ENCODE results near the gene PTPN23.

The PTPN23 gene

DNA sequence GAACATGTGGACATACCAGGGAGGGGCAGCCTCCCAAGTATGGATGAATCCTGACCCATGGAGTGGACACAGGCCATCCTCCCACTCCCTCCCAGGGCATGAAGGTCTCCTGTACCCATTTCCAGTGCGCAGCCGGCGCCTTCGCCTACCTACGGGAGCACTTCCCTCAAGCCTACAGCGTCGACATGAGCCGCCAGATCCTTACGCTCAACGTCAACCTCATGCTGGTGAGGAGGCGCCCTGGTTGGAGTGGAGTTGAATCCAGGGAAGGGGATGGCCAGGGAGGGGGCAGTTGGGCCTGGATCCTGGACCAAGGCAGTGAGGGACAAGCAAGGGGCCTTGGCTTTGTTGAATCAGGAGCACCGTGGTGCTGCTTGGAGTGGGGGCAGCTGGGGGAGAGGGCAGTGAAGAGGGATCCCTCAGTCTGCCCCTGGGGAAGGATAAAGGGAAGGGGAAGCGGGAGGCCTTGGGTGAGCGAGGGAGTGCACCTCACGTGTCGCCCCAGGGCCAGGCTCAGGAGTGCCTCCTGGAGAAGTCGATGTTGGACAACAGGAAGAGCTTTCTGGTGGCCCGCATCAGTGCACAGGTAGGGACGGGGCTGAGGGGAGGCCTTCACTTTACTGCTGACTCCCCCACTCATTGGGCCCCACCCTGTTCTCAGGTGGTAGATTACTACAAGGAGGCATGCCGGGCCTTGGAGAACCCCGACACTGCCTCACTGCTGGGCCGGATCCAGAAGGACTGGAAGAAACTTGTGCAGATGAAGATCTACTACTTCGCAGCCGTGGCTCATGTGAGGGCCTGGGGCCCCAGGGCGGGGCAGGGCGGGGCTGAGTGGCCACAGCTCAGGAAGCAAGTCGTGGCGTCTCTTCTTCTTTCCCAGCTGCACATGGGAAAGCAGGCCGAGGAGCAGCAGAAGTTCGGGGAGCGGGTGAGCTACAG, 25.3 kb downstream of the PTPN23 start:
- no peak for DNase-seq (ENCODE audit: low read depth in 2 of 2)

DNA sequence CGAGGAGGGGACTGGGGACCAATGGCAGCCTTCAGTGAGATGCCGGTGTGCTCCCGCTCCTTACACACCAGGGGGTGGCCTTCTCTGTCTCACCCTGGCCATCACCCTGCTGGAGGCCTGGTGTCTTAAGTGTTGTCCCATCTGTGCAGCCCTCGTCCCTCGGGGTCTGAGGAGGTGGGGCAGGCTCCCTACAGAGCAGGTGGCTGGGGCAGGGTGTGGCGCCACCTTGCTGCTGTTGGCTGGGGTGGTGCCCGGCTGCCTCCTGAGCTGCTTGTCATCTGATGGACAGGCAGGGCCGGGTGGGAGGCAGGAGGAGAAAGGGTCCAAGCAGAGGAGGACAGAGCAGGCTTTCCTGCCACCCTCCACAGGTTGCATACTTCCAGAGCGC, 25.9 kb downstream of the PTPN23 start:
- no peak for DNase-seq (ENCODE audit: low read depth in 2 of 2)

- DNase-seq (ENCODE audit: low read depth in 2 of 2) = no peak
These were observed 26.4 kb downstream of the PTPN23 start for GRCh38 chr3:47407237-47407636.

DNA sequence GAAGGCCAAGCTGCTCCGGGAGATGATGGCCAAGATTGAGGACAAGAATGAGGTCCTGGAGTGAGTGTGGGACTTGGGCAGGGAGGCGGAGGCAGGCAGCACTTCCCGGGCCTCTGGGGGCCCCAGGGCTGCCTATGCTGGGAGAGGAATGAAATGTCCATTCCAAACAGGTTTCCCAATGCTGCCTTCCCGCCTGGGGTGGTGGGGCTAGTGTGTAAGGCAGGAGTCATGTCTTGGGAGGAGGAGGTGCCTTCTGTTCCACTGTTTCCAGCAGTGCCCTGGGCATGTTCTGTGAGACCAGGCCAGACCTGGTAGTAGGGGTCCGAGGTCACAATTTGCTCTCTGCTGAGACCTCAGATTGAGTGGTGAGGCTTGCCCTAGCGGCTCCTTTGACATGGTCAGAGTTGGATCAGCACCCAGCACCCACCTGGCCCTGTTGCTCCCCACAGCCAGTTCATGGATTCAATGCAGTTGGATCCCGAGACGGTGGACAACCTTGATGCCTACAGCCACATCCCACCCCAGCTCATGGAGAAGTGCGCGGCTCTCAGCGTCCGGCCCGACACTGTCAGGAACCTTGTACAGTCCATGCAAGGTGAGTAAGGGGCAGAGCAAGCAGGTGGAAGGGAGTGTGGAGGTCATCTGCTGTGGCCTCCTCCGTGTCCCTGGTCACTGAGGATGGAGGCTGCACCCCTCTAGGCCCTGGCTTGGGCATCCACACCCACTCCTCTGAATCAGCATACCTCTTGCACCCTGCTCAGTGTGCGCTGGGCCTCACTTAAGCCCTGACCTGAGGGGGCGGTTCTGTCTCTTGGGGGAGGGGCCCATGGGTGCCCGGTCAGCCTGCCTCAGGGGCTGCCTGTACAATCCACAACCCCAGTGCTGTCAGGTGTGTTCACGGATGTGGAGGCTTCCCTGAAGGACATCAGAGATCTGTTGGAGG, 27.3 kb downstream of the PTPN23 start:
- no peak for DNase-seq (ENCODE audit: low read depth in 2 of 2)

GRCh38 chr3:47408839-47409229, 28.0 kb downstream of the PTPN23 start:
- no peak for DNase-seq (ENCODE audit: low read depth in 2 of 2)

- DNase-seq (ENCODE audit: low read depth in 2 of 2) = no peak
These were observed 28.5 kb downstream of the PTPN23 start for GRCh38 chr3:47409284-47409683.

GRCh38 chr3:47409688-47410416, 29.0 kb downstream of the PTPN23 start:
- no peak for DNase-seq (ENCODE audit: low read depth in 2 of 2)

DNA sequence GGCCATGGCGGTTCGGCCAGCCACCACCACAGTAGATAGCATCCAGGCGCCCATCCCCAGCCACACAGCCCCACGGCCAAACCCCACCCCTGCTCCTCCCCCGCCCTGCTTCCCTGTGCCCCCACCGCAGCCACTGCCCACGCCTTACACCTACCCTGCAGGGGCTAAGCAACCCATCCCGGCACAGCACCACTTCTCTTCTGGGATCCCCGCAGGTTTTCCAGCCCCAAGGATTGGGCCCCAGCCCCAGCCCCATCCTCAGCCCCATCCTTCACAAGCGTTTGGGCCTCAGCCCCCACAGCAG, 29.5 kb downstream of the PTPN23 start:
- DNase-seq (ENCODE audit: low read depth in 2 of 2) = no peak

GRCh38 chr3:47410801-47411646, 30.2 kb downstream of the PTPN23 start:
- no peak for DNase-seq (ENCODE audit: low read depth in 2 of 2)

DNA sequence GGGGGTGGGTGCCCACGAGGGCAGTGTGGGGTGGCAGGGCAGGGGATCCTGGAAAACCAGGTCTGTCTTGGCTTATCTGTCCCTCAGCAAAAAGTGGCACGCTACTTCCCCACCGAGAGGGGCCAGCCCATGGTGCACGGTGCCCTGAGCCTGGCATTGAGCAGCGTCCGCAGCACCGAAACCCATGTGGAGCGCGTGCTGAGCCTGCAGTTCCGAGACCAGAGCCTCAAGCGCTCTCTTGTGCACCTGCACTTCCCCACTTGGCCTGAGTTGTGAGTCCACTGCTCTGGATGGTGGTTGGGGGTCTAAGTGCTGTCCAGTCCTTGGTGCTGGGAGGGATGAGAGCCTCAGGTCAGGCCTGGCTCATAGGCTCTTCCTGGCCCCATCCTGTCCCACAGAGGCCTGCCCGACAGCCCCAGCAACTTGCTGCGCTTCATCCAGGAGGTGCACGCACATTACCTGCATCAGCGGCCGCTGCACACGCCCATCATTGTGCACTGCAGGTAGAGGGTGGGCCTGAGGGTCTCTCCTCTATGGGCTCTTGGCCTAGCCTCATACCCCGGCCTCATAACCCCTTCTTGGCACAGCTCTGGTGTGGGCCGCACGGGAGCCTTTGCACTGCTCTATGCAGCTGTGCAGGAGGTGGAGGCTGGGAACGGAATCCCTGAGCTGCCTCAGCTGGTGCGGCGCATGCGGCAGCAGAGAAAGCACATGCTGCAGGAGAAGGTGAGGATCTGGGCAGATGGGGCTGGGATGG, 31.1 kb downstream of the PTPN23 start:
- no peak for DNase-seq (ENCODE audit: low read depth in 2 of 2)

DNA sequence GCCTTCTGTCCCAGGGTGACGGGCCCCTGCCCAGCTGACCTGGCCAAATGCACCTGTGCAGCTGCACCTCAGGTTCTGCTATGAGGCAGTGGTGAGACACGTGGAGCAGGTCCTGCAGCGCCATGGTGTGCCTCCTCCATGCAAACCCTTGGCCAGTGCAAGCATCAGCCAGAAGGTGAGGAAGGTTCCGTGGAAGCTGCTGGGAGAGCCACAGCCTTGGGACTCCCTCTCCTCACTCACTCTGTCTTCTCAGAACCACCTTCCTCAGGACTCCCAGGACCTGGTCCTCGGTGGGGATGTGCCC, 31.6 kb downstream of the PTPN23 start:
- no peak for DNase-seq (ENCODE audit: low read depth in 2 of 2)

GRCh38 chr3:47412842-47413520, 32.2 kb downstream of the PTPN23 start:
- no peak for DNase-seq (ENCODE audit: low read depth in 2 of 2)

- DNase-seq (ENCODE audit: low read depth in 2 of 2) = no peak
These were observed 32.9 kb downstream of the PTPN23 start for GRCh38 chr3:47413751-47414150.

GRCh38 chr3:47414161-47414564, 33.3 kb downstream of the PTPN23 start:
- no peak for DNase-seq (ENCODE audit: low read depth in 2 of 2)

DNA sequence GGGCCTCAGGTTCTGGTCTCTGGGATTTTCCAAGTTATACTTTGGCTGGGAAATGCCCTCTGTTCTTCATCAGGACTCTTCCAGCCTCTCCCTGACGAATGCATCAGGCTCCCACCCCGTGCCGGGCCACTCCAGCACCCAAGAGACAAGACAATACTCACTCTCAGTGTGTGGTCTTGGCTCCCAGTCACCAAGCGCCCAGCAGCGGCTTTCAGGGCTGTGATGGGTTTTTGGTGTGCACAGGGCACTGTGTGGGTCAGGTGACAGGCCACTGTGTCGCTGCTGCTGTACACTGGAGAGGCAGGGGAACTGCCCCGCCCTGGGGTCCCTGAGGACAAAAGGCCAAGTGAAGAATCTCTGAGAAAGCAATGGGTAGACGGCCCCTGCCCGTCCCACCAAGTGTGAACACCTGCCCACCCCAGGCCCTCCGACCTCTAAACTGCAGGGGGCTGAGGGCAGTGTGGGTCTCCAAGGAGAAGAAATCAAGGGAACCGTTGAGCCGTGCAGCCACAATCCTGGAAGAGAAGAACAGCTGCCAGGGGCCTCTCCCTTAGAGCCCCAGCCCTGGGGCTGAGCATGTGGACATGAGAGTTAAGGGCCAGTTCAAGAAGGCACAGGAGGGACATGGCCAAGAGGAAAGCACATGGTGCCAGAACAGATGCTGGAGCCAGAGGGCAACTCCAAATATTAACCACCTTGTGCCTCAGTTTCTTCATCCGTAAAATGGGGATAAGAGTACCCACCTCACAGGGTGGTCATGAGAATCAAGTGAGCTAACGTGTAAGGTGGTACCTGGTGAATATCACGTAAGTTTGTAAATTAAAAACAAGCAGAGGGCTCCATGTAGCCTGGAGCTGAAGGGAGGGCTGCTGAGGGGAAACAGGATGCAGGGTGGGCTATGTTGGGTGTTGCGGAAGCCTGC, 34.1 kb downstream of the PTPN23 start:
- DNase-seq (ENCODE audit: low read depth in 2 of 2) = no peak

- DNase-seq (ENCODE audit: low read depth in 2 of 2) = no peak
These were observed 35.2 kb downstream of the PTPN23 start for GRCh38 chr3:47416041-47416440.

DNA sequence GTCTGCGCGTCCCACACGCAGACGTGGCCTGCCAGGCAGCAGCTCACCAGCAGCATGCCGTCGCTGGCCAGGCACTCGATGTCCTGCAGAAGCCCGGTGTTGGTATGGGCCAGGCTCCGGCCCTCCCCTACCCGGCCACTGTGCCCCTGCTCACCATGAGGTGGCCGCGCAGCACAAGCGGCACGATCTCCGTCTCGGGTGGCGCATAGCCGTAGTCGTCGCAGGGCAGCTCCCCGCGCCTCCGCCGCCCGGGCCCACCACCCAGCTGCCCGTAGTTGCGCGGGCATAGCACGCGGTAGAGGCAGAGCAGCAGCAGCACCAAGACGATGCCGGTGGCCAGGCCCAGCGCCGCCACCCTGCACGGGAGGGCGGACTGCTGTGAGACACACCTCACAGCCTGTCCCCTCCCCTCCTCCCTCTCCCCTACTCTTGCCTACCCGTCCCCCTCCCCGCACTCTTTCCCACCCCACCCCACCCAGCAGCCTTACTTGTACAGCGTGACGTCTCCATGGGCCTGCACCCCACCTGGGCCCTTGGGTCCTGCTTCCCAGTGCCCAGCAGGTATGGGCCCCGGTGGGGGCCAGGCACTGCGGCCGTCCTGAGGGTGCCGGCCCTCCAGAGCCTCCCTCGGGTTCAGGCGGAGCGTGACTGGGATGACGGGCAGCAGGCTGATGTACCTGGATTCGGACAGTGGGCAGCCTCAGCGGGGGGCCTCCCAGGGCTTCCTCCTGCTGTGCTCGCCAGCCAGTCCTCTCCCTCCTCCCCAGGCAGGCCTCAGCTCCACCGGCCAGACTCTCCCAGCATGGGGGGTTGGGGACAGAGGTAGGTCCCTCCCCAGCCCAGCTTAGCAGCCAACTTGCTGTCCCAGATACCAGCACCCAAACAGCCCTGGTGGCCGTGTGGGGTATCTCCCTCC, 37.6 kb downstream of the PTPN23 start:
- no peak for DNase-seq (ENCODE audit: low read depth in 2 of 2)

Data from stimulated activated CD8-positive, alpha-beta memory T cell treated with anti-CD3 and anti-CD28 coated beads, Interleukin-15, amount 100 ng/mL, for 4 hours (primary cell).